DMS 273 treated with DMSO at 0.1 percent for 48 hours (cell line): ENCODE measurements around the gene KLHL29.
A peak's percentile ranks its signal among the peaks of the same experiment; 100 is the strongest.

Source experiments
- DNase-seq: peaks from one replicate; lab custom pipeline; 2025; lab: John Stamatoyannopoulos, UW

The KLHL29 gene

DNA sequence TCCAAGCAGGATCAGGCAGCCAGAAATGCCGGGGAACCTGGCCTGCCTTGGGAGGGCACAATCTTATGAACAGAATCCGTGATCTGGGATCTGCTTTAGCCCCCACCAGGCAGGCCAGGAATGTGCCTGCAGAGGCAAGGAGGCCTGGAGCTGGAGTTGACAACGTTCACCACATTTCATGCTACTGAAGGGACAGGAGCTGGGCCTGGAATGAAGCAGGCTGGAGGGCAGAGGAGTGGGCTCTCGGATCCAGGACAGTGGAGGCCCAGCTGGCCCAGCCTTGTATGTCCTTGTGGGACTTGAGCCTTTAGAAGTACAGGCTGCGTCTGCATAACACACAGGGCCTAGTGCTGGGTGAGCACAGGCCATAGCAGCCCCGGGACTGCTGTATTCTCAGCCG, 91.8 kb downstream of the KLHL29 start:
- DNase-seq: no peak

DNA sequence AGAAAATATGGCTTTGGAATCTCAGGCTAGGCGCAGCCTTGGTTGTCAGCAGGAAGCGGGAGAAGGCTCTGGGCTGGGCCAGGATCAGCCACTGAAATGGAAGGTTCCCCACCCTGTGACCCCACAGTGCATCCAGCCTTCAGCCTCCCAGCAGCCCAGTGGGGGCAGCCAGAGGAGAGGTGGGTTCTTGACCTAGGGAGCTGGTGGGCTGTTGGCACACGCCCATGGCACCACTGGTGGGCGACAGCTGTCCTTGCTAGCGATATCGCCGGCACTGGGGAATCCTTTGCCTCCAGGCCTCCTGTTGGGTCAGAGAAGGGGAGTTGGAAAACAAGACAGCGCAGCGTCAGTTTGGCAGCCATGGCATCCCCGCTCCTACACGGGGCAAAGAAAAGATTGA, 92.4 kb downstream of the KLHL29 start:
- DNase-seq: no peak

DNA sequence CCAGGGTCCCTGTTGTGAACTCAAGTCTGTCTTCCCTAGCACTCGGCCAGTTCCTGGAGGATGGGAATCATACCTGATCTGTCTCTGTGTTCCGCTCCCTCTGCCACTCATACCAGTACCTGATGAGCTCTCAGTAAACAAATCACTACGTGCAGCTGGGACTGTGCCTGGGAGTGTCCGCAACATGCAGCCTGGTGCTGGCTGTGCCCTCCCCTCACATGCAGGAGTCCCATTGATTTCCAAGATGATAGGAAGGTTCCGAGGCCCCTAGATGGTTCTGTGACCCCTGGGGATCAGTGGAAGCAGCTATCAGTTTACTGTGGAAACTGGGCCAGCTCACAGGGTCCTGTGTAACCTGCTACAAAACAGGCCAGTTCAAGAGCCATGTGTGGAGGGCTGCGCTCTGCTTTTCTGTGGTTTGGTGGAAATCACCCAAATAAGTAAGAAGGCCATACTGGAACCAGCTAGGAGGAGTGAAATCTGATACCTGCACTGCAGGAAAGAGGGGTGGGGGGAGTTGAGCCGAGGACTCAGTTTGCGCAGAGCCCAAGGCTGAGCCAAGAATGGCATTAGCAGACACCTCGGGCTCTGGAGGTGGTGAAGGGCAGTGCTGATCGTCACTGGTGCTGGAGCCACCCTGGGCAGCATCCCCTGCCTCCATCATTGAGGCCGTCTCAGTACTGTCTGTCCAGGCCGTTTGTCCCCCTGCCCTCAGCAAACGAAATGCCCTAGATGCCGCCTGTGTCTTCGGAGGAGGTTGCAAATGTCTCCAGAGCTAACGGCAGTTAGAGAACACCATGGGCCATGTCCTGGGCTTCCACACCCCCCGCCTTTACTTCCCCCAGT, 93.3 kb downstream of the KLHL29 start:
- DNase-seq: no peak

DNA sequence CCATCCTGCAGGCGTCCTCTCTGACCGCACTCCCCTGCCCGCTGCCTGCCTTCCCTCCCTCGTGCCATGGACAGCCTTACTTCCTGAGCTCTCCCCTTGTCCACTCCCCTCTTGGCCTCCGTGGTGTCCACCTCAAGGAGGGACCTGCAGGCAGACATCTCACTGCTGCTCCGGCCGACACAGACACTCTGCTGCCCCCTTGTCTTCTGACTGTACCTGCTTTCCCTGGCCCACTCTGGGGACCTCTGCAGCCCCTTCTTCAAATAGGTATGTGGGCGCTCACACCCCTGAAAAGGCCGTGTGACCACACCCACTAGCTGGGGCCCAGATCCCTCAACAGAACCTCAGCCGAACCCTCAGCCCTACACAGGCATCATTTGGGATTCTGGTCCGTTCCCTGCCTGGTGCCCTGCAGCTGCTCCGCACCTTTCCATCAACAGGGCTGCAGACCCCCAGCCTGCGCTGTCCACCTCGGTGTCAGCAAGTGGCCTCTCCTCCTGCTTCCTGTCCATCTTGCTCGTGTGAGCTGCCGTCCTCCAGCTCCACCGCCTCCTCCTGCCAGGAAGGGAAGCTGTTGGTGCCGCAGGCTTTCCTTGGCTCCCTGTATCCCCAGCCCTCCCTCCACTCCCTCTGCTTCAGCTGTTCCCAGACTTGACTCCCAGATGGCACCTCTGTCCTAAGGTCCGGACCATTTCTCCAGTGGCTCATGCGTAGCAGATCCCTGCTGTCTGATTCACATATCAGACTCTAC, 94.1 kb downstream of the KLHL29 start:
- no peak for DNase-seq

DNA sequence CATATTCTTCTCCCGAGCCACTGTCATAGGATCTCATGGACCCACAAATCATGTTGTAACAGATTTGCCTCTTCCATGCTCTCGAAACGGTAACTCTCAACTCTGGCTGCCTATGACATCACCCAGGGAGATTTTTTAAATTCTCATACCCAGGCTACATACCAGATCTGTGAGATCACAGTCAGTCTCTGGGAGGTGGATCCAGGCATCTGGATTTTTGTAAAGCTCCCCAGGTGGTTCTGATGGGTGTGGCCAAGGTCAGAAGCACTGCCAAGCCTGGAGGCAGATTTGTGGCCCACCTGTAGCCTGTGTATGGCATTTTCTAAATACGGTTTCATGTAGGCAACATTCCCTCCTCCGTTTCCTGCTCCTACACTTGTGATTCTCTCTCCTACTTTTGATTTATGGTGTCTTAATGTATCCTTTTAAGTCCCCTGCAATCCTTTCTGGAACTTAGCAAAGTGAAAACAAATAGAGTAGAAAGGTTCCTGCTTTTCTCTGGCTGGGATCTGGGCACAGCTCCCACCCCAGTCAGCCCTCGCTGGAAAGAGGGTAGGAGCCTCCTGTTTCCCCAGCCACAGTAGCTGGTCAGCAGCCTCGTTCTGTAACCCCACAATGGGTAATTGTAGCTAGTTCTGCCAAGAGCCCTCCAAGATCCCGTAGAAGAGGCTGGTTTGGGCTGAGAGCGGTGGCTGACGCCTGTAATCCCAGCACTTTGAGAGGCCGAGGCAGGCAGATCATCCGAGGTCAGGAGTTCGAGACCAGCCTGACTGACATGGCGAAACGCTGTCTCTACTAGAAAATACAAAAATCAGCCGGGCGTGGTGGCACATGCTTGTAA, 96.2 kb downstream of the KLHL29 start:
- DNase-seq: no peak

DNA sequence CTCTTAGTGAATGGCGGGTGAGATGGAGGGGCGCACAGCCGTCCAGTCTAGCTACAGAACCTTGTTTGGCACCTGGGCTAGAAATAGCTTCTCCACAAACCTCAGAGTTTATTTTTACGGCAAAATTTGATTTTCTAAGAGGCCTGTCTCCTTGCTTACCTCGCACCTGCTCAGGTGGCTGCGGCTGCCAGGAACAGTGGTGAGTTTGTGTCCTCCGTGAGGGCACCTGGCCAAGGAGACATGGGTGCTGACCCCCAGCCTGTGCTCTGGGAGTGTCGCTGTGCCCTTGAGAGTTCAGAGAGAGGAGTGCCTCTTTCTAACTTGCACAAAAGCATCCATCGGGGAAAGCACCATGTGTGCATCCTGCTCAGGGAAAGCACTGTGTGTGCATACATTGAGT, 97.2 kb downstream of the KLHL29 start:
- no peak for DNase-seq

DNA sequence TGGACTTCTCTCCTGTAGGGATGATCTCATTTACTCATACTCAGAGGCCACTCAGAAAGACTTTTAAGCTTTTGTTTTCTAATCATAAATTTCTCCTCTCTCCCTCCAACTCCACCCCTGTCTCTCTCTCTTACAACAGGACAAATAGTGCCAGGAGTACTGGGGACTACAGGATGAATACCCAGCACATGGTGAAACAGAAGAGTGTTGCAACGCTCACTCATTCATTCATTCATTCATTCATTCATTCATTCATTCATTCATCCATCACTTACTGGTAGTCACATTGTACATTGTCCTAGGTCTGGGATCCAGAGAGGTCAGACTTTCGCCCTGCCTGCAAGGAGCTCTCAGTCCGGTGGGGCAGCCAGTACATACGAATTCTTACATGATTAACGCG, 97.6 kb downstream of the KLHL29 start:
- no peak for DNase-seq

DNA sequence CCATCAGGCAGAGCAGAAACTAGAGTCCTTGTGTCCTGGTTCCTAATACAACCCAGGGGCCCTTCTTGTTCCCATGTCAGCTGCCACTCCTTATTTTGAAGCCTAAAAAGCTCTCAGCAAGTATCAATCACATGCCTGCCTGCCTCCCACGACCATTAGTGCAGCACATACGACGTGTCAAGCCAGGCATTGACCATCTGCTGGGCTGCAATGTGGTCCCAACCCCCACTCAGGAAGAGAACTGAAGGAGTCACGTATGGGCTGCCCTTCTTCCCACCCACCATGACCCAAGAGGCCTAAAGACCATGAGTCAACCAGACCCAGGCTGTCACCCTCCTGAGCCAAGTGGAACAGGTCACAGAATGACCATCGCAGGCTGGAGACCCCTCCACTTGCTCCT, 98.8 kb downstream of the KLHL29 start:
- DNase-seq: no peak

DNA sequence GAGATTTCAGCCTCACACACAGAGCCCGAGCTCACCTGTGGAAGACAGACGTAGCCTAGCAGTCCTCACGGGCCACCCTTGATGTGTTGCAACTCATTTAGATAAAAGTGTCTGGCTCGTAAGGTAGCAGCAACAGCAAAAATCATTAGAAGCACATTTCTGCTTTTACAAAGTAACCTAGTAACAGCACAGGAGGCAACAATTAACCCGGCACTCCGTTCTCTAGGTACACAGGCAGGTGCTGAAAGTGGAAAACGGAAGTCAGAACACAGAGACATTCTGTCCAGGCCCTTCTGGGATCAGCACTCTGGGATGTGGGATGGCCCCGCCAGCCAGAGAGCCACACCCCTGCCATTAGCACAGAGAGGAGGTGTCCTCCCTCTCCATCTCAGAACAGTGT, 99.3 kb downstream of the KLHL29 start:
- DNase-seq: no peak

DNA sequence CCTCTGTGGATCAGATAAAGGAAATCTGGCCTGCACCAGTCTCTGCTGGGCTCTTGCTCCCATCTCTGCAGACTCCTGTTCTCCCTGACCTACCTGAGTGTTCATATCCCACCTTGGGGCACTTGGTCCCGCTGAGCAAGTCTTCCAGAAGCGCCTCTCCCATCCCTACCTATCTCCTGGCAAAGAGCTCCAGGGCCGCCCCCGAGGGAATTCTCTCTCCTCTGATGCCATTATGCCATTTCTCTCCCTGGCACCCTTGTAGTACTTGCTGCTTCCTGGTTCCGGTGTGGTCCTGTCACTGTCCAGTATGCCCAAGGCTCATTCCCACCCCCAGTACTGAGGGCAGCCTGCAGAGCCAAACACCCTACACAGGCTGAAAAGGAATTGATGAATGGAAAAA, 99.8 kb downstream of the KLHL29 start:
- no peak for DNase-seq

DNA sequence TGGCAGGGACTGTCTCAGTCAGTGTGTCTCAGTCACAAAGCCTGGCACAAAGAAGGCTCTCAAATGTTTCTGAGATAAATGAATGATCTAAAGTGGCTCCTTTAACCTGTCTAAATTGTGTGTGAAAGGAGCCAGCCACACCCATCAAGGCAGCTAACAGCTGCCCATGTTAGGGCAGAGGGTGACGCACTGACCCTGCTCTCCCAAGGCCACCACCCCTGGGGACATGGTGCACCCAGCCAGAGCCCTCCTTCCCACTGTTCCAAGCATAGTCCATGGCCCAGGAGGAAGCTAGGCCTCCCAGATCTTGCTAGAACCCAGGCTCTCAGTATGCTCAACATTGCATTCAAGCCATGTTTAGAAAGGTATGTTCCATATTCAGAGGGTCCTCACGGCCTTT, 100.3 kb downstream of the KLHL29 start:
- DNase-seq: no peak

DNA sequence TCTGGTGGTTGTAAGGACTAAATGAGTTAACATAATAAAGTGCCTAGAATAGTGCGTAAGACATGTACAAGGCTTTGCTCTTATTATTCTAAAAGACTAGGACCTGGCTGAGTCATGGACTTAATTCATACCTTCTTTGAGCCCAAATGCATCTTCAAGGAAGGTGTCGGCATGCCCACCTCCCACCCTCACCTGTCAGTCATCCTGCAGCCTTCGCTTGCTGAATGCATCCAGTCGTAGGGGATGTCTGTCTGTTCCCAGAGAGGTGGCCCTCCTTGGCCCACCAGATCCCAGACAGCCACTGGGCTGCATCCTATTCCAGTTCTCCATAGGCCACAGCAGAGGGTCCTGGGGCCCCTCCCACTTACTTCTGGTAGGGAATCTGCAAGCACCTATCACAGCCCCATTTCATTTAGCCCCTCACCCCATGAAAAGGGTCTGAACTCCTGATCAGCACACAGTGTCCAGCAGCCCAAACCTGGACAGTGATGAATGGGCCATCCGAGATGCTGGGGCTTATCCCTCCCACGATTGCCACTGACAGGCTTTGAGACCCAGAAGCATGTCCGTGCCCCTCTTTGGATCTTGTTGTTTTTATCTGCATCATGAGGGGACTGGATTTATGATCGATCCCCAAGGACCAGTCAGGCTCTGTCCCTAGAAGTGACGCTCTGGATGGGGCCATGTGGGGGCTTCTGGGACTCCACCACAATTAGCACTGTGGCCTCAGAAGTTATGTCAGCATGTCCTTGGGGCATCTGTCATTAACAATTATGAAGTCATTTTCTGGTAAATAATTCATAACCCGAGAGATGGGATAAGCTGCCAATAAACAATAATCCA, 101.1 kb downstream of the KLHL29 start:
- no peak for DNase-seq

DNA sequence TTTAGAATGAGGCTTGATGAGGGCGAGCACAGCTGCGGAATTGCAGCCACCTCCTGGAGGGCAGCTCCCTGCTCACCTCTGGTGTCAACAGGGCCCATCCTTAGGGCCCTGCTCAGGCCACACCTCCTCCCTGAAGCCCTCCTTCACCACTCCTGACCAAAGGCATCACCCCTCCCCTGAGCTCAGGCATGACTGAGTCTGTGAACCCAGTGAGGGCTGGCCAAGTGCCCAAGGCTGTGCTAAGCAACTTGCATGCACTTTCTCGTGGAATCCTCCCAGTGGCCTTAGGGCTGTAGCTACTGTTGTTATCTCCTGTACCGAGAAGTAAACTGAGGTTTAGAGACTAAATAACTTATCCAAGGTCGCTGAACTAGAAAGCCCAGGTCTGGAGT, 101.7 kb downstream of the KLHL29 start:
- DNase-seq: no peak

DNA sequence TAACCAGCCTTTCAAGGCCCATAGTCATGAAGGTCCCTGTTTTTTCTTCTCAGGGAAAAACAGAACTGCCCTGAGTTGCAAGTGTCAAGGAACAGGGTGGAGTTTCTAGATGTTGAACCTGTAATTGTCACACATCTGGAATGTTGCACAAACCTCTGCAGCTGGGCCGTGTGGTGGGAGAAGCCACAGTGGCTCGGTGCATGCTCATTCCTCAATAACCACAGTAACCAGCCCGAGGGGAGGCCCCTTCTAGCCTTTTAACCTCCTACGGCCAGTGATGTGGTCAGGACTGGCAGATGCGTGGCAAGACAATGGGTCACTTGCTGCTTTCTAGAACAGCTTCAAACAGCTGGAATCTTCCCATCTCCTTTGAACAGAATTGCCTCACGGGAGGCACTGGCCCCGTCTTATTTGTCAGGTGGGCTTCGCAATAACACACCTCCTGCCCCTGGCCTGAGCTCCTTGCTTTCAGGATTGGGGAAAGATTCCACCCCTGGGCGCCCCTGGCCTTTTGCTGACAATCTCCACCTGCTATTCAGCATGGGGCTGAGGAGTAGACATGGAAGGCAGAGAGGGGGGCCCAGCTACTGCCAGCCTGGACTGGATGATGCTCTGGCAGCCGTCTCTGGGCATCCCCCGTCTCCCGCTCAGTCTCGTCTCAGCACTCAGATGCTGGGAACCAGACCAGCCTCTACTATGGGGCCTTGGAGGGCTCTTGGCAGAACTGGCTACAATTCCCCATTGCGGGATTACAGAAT, 102.9 kb downstream of the KLHL29 start:
- no peak for DNase-seq

DNA sequence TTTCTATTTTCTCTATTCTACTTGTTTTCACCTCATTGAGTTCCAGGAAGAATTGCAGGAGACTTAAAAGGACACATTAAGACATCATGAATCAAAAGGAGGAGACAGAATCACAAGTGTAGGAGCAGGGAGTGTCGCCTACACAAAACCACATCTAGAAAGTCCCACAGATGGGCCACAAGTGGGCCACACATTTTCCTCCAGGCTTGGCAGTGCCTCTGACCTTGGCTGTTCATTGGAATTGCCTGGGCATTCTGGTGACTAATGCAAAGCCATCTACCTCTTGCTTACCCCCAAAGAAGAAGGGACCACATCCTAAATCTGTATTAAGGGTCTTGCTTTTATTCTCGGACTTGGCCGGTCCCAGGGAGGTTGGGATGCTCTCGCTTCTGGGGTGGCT, 103.6 kb downstream of the KLHL29 start:
- no peak for DNase-seq

DNA sequence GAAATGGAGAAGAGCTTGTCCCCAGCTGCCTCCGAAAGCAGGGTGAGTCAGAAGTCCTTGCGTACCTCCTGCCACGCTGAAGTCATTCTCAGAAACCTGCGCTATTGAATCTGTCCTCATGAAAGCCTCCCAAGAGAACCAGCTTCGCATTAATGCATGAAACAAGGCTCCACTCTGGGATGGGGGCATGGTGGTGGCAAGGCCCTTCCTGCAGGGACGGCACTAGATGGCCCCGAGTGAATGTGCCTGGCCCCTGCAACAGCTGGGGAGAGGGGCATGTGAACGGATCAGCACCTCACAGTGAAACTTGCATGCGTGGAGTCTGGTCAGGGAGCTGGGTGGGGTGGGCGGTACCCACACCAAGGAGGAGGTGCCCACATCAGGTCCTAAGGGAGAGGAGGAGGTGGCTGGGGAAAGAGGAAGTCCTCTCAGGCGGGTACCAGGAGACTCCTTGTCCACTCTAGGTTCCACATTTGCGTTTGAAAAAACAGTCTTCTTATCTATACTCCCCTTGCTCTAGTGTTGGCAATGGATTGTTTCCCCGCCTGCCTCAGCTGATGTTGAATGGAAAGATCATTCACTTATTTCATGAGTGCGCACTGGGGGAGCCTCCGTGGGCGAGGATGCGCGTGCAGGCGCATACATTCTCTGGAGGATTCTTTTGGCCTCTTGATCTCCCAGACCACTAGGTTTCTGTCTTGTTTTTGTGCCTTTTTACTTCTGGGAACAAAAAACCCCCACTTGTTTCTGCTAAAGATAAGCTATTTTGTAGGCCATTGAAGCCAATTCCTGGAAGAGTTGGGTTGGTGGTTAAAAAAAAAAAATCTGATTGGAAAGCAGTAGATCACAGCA, 104.7 kb downstream of the KLHL29 start:
- no peak for DNase-seq

DNA sequence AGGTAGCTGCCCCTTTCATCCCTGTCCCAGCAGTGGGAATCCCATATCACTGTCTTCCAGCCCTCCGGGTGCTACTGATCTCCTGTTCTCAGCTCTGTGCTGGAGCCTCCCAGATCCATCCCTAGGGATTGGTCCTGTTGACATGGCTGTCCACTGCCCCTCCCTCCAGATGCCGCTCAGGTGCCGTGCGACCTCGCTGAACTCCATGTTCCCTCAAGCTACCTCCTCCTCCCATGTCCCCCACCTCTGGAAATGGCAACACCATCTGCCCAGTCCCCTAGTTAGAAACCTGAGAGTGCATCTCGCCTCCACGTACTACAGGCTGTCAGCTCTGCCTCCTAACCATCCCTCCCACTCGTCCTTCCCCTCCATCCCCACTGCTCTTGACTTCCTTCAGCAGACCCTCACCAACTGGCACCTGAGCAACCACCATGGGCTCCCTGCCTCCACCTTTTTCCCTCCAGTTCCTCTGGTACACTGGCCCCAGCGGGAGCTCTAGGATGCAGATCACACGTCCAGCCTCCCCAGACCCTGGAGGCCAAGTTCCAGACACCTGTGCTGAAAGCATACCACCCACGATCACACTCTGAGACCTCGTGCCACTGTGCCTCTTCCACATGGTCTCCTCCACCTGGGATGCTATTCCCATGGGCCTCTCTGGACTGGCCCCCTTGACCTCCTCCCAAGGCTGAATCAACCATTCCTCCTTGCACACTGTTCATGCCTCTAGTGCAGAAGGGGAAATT, 106.8 kb downstream of the KLHL29 start:
- peak; percentile 21 for DNase-seq

DNA sequence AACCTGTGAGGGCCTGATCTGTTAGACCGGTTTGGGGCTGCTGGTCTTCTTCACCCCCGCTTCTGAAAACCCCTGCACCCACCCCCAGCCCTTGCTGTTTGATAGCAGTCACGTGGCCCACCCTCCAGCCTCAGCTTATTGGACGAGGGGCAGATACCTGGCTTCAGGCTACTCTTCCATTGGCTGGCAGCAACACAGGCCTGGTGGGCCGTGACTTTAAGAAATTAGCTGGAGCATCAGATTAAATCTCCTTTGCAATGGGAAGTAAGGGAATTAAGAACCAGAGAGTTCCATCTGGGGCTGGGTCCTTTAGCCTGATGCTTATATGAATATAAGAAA, 107.3 kb downstream of the KLHL29 start:
- no peak for DNase-seq

DNA sequence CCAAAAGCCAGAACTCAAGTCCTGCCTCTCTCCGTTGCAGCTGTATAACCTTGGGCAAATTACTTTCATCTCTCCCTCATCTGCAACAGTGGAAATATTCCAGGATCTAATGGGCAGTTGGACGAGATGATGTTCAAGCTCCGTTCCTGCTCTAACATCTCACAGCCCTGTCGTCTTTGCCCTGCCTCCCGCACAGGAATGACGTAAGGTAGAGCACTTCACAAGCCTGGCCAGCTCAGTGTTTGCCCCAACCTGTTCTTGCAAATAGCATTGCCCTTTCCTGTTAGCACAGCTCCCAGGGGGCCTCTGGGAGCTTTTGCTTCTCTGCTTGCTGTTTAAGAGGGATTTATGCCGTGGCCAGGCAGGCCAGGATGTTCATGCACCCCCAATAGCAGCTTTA, 107.9 kb downstream of the KLHL29 start:
- peak; percentile 78 for DNase-seq
